A549 (cell line): ENCODE data around the gene SLC12A8. TPM values are rescaled to one million over a fixed set of nuclear protein-coding genes. Genes with fewer than 3 reads are reported as not detected.

ENCODE experiments used
- ATAC-seq, 2 experiments: fragments of 200-7000 bp in 1 of 2; fragments of >200 bp in 1 of 2; cut with Nextera tagmentation in 1 of 2; cut with Tn5 transposase in 1 of 2; 3 replicates each; pipeline versions ENCODE4 v1.8.0 to v1.9.1; 2018 to 2020; ENCODE audit warnings: mild to moderate bottlenecking in 1 of 2, moderate library complexity in 1 of 2
- CTCF ChIA-PET: fragments of 300-600 bp; sonication (Branson Sonifier 250); formaldehyde crosslinking; extraction: SDS; loops from one replicate; lab custom pipeline; 2021; ENCODE audit warnings: antibody characterized with exemption, inconsistent platforms; lab: Yijun Ruan, JAX
- POLR2A ChIA-PET: fragments of 350-600 bp; formaldehyde crosslinking; extraction: SDS; loops from one replicate; lab custom pipeline; 2021; ENCODE audit warnings: antibody characterized with exemption, inconsistent platforms; lab: Yijun Ruan, JAX
- DNase-seq, 2 experiments: peaks; one replicate each; pipeline versions ENCODE4 v3.0.0 to v3.0.0-alpha.2; 2011 to 2016; ENCODE audit warnings: low read depth in 1 of 2, low spot score in 1 of 2
- FAIRE-seq: peaks from 2 replicates; lab custom pipeline; 2011; peaks lifted over from hg19 to GRCh38; lab: Jason Lieb, UNC
- H3K27ac ChIP-seq, 2 experiments: fragments of >200 bp; sonication (Bioruptor Twin); formaldehyde crosslinking; 3 replicates each; pipeline ENCODE4 v1.5.1; 2016 to 2017
- H3K4me1 ChIP-seq: fragments of >200 bp; sonication (Bioruptor Twin); formaldehyde crosslinking; 3 replicates; pipeline ENCODE4 v1.6.1; 2016
- H3K4me2 ChIP-seq: fragments of >200 bp; sonication (Bioruptor Twin); formaldehyde crosslinking; 3 replicates; pipeline ENCODE4 v1.6.1; 2016
- H3K4me3 ChIP-seq: fragments of >200 bp; sonication (Bioruptor Twin); formaldehyde crosslinking; 3 replicates; pipeline ENCODE4 v1.5.1; 2016
- H3K9me3 ChIP-seq: fragments of >200 bp; sonication (Bioruptor Twin); formaldehyde crosslinking; 3 replicates; pipeline ENCODE4 v1.6.1; 2016
- CEBPB ChIP-seq, 2 experiments: fragments of >200 bp in 1 of 2; sonication (Bioruptor Twin) in 1 of 2; formaldehyde crosslinking in 1 of 2; IDR thresholded peaks; 2 replicates each; pipeline ENCODE4 v1.6.1; 2012 to 2016
- E2F6 ChIP-seq: IDR thresholded peaks from 2 replicates; pipeline ENCODE4 v1.6.1; 2012; ENCODE audit warnings: low read depth, borderline replicate concordance
- ELK1 ChIP-seq: fragments of 150-350 bp; IDR thresholded peaks from 2 replicates; pipeline ENCODE4 v1.6.1; 2014; ENCODE audit warnings: low read depth, mild to moderate bottlenecking, low read length
- ESRRA ChIP-seq: fragments of 150-350 bp; IDR thresholded peaks from 2 replicates; pipeline ENCODE4 v1.6.1; 2014; ENCODE audit warnings: mild to moderate bottlenecking, low read length, borderline replicate concordance
- HOXA7 ChIP-seq: fragments of 250-450 bp; sonication (Bioruptor Pico); IDR thresholded peaks from 2 replicates; pipeline ENCODE4 v1.5.0; 2020; ENCODE audit warnings: mild to moderate bottlenecking, moderate library complexity
- HOXB13 ChIP-seq: fragments of 250-450 bp; sonication (Bioruptor Pico); IDR thresholded peaks from 2 replicates; pipeline ENCODE4 v1.5.0; 2020; ENCODE audit warnings: low read depth, mild to moderate bottlenecking, moderate library complexity
- JUN ChIP-seq, 2 experiments: fragments of >200 bp; sonication (Bioruptor Twin); formaldehyde crosslinking; IDR thresholded peaks; 2 replicates in 1 of 2; 3 replicates in 1 of 2; pipeline ENCODE4 v1.6.1; 2016 to 2017
- MAFK ChIP-seq: fragments of 450-650 bp; IDR thresholded peaks from 2 replicates; pipeline ENCODE4 v1.6.1; 2014; ENCODE audit not compliant: partially characterized antibody
- MAX ChIP-seq: IDR thresholded peaks from 2 replicates; pipeline ENCODE4 v1.6.1; 2012
- MYC ChIP-seq: IDR thresholded peaks from 2 replicates; pipeline ENCODE4 v1.6.1; 2012; ENCODE audit warnings: mild to moderate bottlenecking, inconsistent platforms, low read length, improper control_type of control experiment, borderline replicate concordance
- POLR2AphosphoS2 ChIP-seq: conservative IDR thresholded peaks from 2 replicates; pipeline ENCODE4 v1.6.1; 2012; ENCODE audit warnings: low read length, improper control_type of control experiment, inconsistent platforms
- RNF2 ChIP-seq: fragments of 200-600 bp; sonication (generic); IDR thresholded peaks from 2 replicates; pipeline ENCODE4 v1.6.1; 2016; ENCODE audit warnings: low read depth, mild to moderate bottlenecking, antibody characterized with exemption, moderate library complexity, borderline replicate concordance
- WGBS: methylation state at CpG from one replicate; pipeline ENCODE4 v1.1.6; 2017; ENCODE audit errors: missing lambda C conversion rate; 5-methylcytosine and 5-hydroxymethylcytosine counted together
- polyA plus RNA-seq, 4 experiments: library from polyadenylated mRNA; depleted of rRNA in 3 of 4; stranded (reverse); fragments of >200 nt; fragmentation: RNase III in 1 of 4; extraction: RNeasy Plus Mini Kit Qiagen cat#74134 plus additional on column Dnase treatment in 1 of 4; gene quantifications; 2 replicates in 3 of 4; 3 replicates in 1 of 4; pipeline ENCODE4 v1.2.3, GENCODE V29; 2011 to 2017
- TF ChIP-seq, protein P1 (sequence below): fragments of >200 bp; sonication (Bioruptor Twin); formaldehyde crosslinking; IDR thresholded peaks from 3 replicates; pipeline ENCODE4 v1.5.1; 2016
- TF ChIP-seq, protein P2 (sequence below): IDR thresholded peaks from 2 replicates; pipeline ENCODE4 v1.6.1; 2012
- TF ChIP-seq, protein P3 (sequence below): fragments of >200 bp; sonication (Bioruptor Twin); formaldehyde crosslinking; IDR thresholded peaks from 3 replicates; pipeline ENCODE4 v1.6.1; 2016

Gene SLC12A8
- polyA plus RNA-seq, 2 of the 4 experiments (the other 2 are of a cell fraction) = 1.1 to 4.2 TPM

GRCh38 chr3:125140818-125141595 lies 71.5 kb downstream of the SLC12A8 start (continued):
- TF ChIP-seq, protein P1, sequence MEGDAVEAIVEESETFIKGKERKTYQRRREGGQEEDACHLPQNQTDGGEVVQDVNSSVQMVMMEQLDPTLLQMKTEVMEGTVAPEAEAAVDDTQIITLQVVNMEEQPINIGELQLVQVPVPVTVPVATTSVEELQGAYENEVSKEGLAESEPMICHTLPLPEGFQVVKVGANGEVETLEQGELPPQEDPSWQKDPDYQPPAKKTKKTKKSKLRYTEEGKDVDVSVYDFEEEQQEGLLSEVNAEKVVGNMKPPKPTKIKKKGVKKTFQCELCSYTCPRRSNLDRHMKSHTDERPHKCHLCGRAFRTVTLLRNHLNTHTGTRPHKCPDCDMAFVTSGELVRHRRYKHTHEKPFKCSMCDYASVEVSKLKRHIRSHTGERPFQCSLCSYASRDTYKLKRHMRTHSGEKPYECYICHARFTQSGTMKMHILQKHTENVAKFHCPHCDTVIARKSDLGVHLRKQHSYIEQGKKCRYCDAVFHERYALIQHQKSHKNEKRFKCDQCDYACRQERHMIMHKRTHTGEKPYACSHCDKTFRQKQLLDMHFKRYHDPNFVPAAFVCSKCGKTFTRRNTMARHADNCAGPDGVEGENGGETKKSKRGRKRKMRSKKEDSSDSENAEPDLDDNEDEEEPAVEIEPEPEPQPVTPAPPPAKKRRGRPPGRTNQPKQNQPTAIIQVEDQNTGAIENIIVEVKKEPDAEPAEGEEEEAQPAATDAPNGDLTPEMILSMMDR = no peak
- no peak for TF ChIP-seq MAFK

- ATAC-seq = no peak
- no peak overlapping the region for H3K4me2 ChIP-seq
- CTCF ChIA-PET = interaction anchor here (0.6 to 0.7 kb wide), 2 partner anchors 237 to 888 kb away, joined by 3 to 5 read pairs; no protein-coding TSS in a partner anchor
Observed at GRCh38 chr3:125140011-125140817, 72.3 kb downstream of the SLC12A8 start.

GRCh38 chr3:125139386-125139785 lies 73.2 kb downstream of the SLC12A8 start:
- ATAC-seq (no peak), FAIRE-seq (no peak), DNase-seq (no peak)
- no peak overlapping the region for H3K27ac ChIP-seq
- TF ChIP-seq MAX = no peak
- TF ChIP-seq MYC = no peak
- no peak for TF ChIP-seq JUN (IDR thresholded peaks at IDR 0.05)
- no peak for TF ChIP-seq RNF2
- peaks cover 9% of the 10 kb centered on the region; the same call in 2 of the 3 replicates for H3K4me1 ChIP-seq
- CTCF ChIA-PET = interaction anchor here (1.4 kb wide), 1 partner anchor 11 kb away, joined by 5 read pairs; no protein-coding TSS in a partner anchor
- 100% methylated on average over 1 of the region's 4 CpGs for WGBS
- H3K4me3 ChIP-seq = no peak overlapping the region
- POLR2A ChIA-PET = interaction anchor here (0.5 kb wide), 1 partner anchor 456 kb away, joined by 3 read pairs; no protein-coding TSS in a partner anchor
- no peak overlapping the region for H3K4me2 ChIP-seq
- no peaks in the 10 kb centered on the region for H3K9me3 ChIP-seq

More at GRCh38 chr3:125140011-125140817, 72.3 kb downstream of the SLC12A8 start:
- TF ChIP-seq HOXB13 (CRISPR knock-in tag) (no peak), HOXA7 (CRISPR knock-in tag) (no peak), POLR2AphosphoS2 (no peak), ELK1 (no peak), ESRRA (no peak), CEBPB (IDR thresholded peaks at IDR 0.05) (no peak), E2F6 (no peak)
- TF ChIP-seq, protein P2, sequence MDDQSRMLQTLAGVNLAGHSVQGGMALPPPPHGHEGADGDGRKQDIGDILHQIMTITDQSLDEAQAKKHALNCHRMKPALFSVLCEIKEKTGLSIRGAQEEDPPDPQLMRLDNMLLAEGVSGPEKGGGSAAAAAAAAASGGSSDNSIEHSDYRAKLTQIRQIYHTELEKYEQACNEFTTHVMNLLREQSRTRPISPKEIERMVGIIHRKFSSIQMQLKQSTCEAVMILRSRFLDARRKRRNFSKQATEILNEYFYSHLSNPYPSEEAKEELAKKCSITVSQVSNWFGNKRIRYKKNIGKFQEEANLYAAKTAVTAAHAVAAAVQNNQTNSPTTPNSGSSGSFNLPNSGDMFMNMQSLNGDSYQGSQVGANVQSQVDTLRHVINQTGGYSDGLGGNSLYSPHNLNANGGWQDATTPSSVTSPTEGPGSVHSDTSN = no peak
- TF ChIP-seq, protein P3, sequence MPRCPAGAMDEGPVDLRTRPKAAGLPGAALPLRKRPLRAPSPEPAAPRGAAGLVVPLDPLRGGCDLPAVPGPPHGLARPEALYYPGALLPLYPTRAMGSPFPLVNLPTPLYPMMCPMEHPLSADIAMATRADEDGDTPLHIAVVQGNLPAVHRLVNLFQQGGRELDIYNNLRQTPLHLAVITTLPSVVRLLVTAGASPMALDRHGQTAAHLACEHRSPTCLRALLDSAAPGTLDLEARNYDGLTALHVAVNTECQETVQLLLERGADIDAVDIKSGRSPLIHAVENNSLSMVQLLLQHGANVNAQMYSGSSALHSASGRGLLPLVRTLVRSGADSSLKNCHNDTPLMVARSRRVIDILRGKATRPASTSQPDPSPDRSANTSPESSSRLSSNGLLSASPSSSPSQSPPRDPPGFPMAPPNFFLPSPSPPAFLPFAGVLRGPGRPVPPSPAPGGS = no peak
- peaks cover 9% of the 10 kb centered on the region; the same call in 2 of the 3 replicates for H3K4me1 ChIP-seq
- 89% methylated on average over 12 of the region's 12 CpGs for WGBS
- FAIRE-seq (no peak), DNase-seq (no peak)
- H3K27ac ChIP-seq = peak overlapping the region in 1 of 2 experiments; percentile 48; a peak in 1 of 6 replicates
- POLR2A ChIA-PET = no interaction called here
- no peaks in the 10 kb centered on the region for H3K9me3 ChIP-seq
- H3K4me3 ChIP-seq = no peak overlapping the region
